GM23338 (cell line): ENCODE results near the gene EFEMP1.

Experiments
- EZH2 ChIP-seq: fragments of 200-600 bp; sonication (generic); IDR thresholded peaks from one replicate; pipeline ENCODE4 v1.8.0; 2017; ENCODE audit warnings: antibody characterized with exemption, mild to moderate bottlenecking, low read depth; ENCODE audit not compliant: unreplicated experiment
- EZH2phosphoT487 ChIP-seq: fragments of 200-600 bp; sonication (generic); IDR thresholded peaks from one replicate; pipeline ENCODE4 v1.8.1; 2018; ENCODE audit warnings: antibody characterized with exemption; ENCODE audit not compliant: unreplicated experiment
- TF ChIP-seq, protein P1 (sequence below), 2 experiments: fragments of 200-600 bp in 1 of 2; sonication (generic) in 1 of 2; conservative IDR thresholded peaks; 2 replicates each; pipeline versions ENCODE4 v1.5.1 to v1.6.1; 2016 to 2017; ENCODE audit warnings: antibody characterized with exemption in 2 of 2, low read depth in 2 of 2, mild to moderate bottlenecking in 2 of 2, moderate library complexity in 1 of 2
- TF ChIP-seq, protein P2 (sequence below): IDR thresholded peaks from 2 replicates; pipeline ENCODE4 v1.6.1; 2016; ENCODE audit warnings: antibody characterized with exemption

DNA sequence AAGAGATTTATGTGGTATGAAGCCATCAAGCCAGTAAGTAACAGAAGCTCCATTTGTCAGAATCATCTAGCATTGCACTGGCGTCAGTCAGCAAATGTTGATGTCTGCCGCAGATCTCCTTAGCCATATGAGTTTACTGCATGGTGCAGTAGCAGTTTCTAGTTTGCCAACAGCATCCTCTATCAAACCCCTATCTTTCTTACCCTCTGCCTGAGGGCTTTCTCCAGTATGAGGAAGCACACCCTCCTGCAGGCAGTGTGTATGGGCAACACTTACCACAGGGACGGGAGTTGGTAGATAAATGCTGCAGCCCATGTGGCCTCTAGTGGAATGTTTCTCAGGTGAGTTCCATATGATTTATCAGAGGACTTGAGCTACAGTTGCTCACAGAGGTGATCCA lies 63.7 kb downstream of the EFEMP1 start:
- TF ChIP-seq, protein P1, sequence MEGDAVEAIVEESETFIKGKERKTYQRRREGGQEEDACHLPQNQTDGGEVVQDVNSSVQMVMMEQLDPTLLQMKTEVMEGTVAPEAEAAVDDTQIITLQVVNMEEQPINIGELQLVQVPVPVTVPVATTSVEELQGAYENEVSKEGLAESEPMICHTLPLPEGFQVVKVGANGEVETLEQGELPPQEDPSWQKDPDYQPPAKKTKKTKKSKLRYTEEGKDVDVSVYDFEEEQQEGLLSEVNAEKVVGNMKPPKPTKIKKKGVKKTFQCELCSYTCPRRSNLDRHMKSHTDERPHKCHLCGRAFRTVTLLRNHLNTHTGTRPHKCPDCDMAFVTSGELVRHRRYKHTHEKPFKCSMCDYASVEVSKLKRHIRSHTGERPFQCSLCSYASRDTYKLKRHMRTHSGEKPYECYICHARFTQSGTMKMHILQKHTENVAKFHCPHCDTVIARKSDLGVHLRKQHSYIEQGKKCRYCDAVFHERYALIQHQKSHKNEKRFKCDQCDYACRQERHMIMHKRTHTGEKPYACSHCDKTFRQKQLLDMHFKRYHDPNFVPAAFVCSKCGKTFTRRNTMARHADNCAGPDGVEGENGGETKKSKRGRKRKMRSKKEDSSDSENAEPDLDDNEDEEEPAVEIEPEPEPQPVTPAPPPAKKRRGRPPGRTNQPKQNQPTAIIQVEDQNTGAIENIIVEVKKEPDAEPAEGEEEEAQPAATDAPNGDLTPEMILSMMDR (conservative IDR thresholded peaks at IDR 0.05; ENCODE audit: low read depth in 2 of 2), result no peak
- no peak for TF ChIP-seq EZH2
- TF ChIP-seq EZH2phosphoT487, result no peak
- TF ChIP-seq, protein P2, sequence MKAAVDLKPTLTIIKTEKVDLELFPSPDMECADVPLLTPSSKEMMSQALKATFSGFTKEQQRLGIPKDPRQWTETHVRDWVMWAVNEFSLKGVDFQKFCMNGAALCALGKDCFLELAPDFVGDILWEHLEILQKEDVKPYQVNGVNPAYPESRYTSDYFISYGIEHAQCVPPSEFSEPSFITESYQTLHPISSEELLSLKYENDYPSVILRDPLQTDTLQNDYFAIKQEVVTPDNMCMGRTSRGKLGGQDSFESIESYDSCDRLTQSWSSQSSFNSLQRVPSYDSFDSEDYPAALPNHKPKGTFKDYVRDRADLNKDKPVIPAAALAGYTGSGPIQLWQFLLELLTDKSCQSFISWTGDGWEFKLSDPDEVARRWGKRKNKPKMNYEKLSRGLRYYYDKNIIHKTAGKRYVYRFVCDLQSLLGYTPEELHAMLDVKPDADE, result no peak
